ENCODE results near the gene FBXO4.
"Not testable (repeated sequence)": the region's sequence is repeated elsewhere in the genome, so short reads cannot be mapped to it uniquely, and the experiment has no call there.

Gene FBXO4

DNA sequence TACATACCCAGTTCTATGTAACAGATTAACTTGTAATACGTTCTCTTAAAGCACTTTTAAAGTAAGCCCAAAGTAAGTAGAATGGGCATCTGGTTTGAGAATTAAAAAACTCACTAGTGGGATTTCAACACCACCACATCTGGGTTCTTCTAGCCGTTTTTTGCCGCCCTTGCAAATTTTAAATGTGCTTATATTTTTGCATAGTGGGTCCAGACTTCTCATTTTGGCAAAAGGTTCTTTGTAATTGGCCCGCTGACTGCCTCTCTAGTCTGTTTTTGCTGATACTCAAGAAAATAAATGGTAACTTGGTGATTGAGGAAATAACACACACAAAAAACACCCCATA lies 582 bp upstream of the FBXO4 start:
- no peak for DNase-seq (ENCODE audit: low read depth, low spot score)

DNA sequence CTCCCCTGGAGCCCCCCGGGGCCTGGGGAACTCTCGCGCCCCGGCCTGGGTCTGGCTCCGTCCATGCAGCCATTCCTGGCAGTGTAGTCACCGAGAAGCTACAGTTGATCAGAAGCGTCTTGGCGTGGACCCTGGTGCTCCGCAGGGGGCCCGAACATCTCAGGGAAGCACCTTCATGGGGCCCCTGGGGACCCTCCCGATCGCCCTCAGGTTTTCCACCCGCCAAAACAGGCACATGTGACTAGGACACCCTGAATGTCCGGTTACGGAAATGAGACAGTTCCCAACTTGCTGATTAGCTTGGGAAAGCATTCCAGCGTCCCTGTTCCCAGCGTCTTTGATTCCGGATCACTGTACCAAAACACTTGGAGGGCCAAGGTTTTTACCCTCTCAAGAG lies 472 bp downstream of the FBXO4 start:
- DNase-seq (ENCODE audit: low read depth, low spot score): no peak

DNA sequence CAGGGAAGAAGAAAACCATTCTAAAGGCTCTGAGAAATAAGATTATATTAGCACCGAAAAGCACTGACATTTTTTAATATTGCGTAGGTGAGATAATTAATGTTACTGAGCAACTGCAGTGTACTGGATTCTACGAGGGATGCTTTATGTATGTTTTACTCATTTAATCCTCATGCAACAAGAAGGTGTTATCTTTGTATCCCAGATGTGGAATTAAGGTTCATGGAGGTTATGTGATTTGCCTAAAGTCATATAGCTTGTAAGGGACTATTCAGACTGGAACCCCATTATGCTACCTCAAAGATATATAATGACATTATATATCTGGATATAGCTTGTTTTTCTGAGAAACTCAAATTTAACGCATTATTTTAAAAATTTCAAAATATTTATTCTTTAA lies 2.5 kb downstream of the FBXO4 start:
- no peak for DNase-seq (ENCODE audit: low read depth, low spot score)

DNA sequence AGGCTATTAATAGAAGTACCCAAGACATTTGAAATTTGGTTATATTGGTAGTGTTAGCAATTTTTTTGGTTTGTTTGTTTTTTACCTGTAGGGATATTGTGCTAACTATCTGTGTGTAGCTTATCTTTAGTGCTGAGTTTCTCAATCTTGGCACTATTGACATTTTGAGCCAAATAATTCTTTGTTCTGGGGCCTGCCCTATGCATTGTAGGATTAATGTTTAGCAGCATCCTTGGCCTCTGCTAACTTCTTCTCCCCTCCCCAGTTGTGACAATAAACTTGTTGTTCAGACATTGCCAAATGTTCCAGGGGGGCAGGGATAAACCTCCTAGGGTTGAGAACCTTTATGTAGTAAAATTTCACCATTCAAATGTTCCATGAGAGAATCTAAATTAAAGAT lies 4.0 kb downstream of the FBXO4 start:
- DNase-seq (ENCODE audit: low read depth, low spot score): no peak

DNA sequence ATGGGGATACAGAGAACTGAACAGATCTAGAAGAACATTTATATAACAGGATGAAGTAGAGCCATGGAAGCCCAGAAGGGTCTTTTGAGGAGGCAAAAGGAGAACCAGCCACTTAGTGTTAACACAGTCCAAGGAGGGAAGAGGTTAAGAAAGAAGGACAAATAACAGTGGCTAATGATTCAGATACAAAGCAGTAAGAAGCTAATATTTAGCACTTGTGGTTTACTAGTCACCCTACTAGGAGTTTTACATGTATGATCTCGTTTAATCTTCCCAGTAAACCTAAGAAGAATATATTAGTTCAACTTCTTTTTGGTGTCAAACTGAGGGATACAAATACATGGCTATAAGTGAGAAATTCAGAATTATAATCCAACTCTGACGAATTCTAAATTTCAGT lies 7.7 kb downstream of the FBXO4 start:
- no peak for DNase-seq (ENCODE audit: low read depth, low spot score)

DNA sequence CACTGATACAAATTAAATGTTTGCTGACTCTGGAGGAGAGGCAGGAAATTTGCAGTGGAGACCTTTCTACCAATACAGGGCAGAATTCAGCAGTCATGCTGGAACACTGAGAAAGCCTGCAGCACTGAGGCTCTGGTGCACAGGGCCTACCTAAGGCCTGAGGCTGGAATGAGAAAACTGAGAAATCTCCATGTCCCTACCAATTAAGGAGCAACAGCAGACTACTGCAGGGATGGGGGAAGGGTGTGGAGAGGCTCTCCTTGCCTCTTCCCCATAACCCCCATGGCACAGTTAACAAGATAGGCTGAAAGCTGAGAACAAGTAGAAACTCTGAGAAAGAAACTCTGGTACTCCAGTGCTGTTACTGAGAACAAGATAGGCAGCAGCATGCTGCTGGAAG lies 10.5 kb downstream of the FBXO4 start:
- DNase-seq (ENCODE audit: low read depth, low spot score): no peak

DNA sequence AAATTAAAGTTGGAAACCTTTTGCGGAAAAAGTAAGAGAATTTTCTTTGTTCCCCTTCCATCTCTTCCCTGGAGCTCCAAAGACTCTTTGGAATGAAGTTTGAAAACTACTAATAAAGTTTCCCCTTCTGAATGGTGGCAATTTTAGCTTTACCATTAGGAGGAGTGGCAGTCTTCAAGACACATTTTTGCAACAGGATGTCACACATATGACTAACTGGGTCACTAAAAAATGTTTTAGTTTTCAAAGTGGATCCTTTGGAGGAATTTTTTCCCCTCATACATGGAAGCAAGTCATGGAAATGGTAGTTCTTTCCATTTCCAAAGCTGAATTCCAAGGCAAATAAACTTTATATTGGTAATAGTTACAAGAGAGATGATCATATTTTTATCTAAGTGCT lies 15.6 kb downstream of the FBXO4 start:
- no peak for DNase-seq (ENCODE audit: low read depth, low spot score)

DNA sequence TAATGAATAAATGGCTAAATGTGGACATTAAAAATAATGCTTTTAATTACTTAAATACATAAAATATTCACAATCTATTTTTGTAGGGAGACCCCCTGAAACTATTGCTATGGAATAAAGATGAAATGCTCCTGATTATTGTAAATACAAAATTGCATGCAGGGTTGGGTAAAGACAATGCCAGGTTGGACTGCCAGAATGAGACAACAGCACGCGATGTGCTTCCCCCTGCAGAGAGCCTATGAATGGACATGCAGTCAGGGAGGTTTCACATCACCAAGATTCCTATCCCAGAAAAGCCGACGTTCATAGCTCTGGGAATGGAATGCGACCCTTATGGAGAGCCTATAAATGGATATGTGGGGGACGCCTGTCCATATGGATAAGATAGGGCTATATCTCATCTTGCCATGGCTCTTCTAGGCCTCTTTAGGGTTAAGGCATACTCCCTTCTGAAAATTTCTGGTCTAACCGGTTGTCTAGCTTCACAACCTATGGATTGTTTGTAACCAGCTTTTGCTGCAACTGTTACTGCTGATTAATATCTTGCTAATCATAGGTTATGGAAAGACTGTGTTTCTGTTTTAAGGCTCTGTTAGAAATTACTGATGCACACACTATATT lies 20.4 kb downstream of the FBXO4 start:
- not testable (repeated sequence) for DNase-seq (ENCODE audit: low read depth, low spot score)

DNA sequence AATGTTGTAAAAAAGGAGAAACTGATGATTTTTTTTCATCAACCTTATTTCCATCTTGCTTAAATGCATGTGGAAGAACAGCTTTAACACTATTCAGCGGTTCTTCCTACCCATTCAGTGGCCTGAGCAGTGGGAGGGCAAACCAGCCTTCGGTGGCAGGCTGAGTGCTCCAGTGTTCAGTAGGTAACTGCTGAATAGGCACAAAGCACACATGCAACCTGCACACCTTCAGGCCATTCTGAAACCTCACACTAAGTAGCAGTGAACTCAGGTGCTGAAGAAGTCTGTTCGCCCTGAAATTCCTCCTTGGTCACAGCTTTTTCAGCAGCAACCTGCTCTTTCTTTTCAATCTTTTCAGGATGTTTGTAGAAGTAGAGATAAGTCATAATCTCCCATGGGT lies 26.1 kb downstream of the FBXO4 start:
- no peak for DNase-seq (ENCODE audit: low read depth, low spot score)

DNA sequence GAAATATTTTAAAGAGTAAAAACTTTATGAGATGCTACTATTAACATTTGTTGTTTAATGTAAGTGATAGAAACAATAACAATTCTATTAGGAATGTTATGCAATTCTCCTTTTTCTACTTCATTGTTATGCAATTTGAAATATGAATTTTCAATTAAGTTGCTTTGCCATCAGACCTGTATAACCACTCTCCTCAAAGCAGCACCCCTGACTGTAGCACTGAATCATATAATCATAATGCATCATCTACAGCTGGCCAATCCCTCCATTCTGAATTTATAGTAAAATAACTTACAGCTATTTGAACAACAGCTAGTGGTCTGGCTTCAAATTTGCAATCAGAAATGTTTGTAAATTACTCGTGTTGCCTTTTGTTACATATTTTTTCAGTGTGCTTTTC lies 29.2 kb downstream of the FBXO4 start:
- DNase-seq (ENCODE audit: low read depth, low spot score): no peak

DNA sequence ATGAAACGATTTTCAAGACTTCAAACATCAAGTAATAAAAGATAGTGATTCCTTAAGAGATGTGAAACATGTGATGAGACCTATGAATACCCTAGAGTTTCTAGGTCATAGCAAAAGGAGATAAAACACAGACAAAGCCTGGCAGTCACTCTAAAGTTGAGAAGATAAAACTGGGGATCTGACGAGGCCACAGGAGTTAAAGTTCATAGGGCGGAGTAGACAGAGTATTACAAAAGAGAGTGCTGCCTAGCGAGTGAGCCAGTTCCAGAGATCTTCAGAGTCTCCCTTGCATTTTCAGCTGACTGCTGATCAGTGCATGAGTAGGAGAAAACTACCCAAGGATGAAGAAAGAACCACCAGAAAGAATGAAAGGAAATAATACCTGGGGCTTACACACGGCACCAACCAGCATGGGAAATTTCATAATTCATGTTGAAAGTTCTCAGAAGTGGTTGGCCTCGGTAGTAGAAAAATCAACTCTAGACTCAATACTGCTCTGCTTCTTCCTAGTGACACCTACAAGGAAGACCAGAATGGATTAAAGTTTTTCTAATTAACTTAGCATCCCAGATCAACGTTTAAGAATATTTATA lies 30.4 kb downstream of the FBXO4 start:
- no peak for DNase-seq (ENCODE audit: low read depth, low spot score)

DNA sequence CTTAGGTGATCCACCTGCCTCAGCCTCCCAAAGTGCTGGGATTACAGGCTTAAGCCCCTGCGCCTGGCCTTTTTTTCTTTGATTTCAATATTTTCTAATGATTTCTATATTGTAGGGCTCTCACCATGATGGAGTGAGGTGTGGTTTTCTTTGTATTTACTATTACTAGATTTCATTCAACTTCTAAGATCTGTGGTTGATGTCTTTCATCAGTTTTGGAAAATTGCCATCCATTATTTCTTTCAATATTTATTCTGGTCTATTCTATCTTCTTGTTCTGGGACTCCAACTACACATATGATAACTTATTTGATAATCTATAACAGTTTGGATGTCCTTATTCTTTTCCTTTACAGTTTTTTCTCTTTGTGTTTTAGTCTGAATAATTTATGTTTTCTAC lies 31.9 kb downstream of the FBXO4 start:
- no peak for DNase-seq (ENCODE audit: low read depth, low spot score)

DNA sequence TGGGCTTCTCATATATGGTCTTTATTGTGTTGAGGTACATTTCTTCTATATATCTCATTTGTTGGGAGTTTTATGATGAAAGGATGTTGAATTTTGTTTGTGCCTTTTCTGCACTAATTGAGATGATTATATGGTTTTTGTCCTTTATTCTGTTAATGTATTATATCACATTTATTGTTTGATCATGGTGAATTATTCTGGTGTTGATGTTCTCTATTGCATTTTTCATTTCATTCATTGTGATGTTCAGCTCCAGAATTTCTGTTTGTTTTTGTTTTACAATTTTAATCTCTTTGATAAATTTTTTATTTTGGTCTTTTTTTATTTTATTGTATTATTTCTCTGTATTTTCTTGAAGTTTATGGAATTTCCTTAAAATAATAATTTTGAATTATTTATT lies 35.4 kb downstream of the FBXO4 start:
- DNase-seq (ENCODE audit: low read depth, low spot score): no peak

DNA sequence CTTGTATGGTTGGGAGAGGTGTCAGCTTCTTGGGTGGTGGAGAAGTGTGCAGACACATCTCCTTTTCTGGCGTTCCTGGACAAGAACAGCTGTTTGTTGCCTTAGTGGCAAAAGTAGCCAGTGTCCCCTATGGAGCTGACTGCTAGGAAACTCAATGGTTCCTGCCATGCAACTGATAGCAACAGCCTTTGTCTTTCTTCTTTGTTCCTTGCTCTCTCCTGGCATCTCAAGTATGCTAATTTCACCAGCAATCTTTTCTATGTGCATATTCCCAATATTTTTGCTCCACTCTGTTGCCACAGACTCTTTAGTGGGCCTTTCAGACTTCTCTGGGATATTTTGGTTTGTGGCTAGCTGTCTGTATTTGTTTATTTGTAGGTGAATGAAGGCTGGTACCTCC lies 36.7 kb downstream of the FBXO4 start:
- no peak for DNase-seq (ENCODE audit: low read depth, low spot score)

DNA sequence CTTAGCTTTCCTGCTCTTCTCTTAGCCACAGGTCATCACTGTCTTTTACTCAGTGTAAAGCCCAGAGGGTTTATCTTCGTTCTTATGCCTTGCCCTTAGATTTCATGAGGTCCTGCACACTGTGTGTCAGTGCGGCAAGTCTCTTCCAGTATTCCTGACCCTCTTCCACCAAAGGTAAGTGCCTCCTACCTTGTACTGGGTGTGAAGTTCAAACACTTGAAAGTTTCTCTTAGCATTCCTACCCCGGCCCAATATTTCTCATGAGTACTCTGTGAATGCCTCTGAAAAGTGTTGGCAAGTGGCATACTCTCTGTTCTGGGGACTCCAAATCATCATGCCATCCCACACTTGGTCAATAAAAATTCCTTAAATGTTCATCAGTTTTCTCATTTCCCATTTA lies 37.4 kb downstream of the FBXO4 start:
- DNase-seq (ENCODE audit: low read depth, low spot score): no peak

DNA sequence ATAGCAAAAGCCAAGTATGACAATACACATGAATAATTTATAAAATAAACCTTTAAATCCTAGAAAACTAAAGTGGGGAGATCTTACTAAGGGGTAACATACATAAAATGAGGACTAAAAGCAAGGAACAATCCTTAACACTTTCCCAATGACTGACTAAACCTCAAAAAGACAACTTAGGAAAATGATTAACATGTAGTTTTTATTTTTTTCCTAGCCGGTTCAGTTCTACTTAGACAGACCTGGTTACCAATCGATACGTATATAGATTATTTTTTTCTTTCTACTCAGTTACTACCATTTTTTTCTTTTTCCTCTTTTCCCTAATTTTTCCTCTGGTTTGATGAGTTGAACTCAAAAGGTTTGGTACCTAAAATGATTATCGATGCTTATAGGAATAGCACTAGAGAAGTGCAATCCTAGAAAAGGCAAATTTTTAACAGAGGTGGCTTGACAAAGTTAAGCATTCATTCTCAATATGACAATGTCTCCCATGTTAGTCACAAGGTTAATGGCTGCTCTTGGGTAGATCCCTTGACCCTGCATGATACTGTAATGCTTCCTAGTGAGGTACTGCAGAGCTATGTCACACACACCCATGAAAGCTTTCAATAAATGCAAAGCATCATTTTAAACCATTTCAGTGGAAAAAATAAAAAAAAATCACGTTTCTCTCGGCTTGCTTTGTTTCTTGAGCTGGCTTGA lies 41.5 kb downstream of the FBXO4 start:
- DNase-seq (ENCODE audit: low read depth, low spot score): no peak

DNA sequence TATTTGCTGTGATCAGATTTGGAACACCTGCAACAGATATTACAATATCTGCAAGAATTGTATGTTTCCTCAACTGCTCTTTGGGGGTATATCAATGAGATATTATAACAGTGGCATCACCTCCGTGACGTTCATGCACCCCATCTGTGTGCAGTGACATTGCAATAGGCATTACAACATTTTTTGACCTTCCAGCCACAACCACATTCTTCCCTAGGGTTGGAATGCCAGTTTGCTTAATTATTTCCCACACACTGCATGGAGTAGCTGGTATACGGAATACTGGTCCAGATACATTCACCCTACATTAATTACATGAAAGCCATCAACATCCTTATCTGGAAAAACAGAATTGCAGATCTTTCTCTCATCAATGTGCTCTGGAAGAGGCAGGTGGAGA lies 42.3 kb downstream of the FBXO4 start:
- DNase-seq (ENCODE audit: low read depth, low spot score): no peak

DNA sequence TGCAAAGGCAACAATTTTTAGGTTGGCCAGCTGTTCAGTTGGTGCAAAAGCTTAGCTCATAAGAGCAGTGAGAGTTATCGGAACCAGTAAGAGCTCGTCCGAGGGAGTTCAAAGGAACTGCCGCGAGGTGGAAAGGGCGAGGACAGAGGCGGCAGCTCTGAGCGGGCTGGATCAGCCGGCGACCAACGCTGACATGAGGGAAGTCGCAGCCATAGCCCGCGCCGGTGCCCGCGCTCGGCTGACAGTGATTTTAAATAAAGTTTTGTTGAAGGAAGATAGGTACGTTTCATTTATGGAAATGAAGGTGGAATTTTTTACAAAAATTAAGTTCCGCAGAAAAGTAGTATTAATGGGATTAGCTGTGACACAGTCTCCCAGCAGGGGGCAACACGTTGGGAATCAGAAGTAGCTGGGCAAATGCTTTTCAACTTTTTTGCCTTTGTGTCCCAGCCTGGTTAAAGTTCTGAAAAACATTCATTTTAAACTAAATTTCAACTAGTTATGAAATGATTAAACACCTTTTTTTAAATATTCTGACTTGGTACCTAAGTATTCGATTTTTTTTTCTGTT lies 43.2 kb downstream of the FBXO4 start:
- no peak for DNase-seq (ENCODE audit: low read depth, low spot score)

DNA sequence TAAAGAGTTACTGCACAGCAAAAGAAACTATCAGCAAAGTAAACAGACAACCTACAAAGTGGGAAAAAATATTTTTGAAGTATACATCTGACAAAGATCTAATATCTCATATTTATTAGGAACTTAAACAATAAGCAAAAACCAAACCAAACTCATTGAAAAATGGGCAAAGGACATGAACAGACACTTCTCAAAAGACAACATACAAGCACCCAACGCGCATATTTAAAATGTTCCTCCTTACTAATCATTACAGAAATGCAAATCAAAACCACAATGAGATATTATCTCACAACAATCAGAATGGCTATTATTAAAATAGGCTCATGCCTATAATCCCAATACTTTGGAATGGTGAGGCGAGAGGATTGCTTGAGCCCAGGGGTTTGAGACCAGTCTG lies 48.0 kb downstream of the FBXO4 start:
- DNase-seq (ENCODE audit: low read depth, low spot score): no peak

DNA sequence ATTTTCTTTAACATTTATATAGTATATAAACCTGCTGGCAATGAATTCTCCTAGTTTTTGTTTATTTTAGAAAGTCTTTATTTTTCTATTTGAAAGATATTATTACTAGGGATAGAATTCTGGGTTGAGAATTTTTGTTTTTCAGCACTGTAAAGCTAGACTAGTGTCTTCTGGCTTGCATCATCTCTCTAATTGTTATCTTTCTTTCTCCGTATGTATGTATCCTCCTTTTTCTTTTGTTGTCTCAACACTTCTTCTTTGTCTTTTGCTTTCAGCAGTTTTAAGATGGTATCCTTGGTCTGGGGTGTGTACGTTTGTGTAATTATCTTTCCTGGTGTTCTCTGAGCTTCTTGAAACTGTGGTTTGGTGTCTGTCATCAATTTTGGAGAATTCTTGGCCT lies 48.8 kb downstream of the FBXO4 start:
- DNase-seq (ENCODE audit: low read depth, low spot score): no peak

DNA sequence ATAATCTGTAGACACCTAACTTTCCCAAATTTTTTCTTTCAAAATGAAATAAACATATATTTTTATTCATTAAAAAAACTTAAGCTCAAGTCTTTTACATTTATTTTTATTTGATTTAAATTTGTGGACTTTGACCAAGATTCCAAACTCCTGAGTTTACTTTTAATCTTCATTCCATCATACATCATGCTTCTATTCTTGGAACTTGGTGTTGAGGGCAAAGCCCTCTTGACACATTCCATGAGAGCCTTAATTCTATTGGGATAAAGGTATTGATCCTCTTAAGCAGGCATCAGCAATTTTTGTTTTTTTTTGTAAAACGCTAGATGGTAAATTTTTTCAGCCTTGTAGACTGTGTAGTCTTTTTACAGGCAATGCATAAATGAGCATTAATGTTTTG lies 53.6 kb downstream of the FBXO4 start:
- no peak for DNase-seq (ENCODE audit: low read depth, low spot score)

DNA sequence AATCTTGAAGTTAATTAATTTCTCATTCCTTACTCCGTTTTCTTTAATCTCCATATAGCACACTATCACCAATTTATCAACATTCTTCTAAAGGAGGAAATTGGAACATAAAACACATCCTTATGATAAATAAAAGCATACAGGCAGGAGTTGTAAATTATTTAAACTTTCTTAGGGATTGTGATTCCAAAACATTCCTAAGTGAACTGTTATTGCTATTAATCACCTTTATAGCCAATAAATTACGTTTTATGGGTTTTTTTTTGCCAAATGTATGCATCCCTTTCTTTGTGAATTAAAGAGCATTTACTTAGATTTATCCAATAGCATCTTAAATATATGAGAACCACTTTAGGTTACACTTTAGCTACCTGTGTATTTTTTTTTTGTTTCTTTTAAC lies 55.3 kb downstream of the FBXO4 start:
- no peak for DNase-seq (ENCODE audit: low read depth, low spot score)

DNA sequence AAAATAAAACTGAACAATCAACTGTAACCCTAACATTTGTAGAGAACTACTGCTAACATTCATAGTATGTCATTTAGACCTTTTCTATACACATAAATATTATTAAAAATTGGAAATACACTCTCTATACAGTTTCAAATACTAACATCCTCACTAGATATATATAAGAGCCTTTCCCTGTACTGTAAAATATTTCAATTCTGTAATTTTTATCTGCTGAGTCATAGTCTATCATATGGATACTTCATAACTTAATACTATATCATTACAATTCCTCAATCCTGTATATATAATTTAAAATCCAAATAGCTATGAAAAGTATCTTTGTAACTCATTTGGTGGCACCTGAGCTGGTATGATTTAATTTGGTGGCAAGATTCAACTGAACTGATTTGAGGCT lies 55.8 kb downstream of the FBXO4 start:
- no peak for DNase-seq (ENCODE audit: low read depth, low spot score)

All from activated naive CD8-positive, alpha-beta T cell treated with anti-CD3 and anti-CD28 coated beads, Interleukin-2, amount 50 U/mL, for 16 hours (primary cell).